ENCODE results near the gene TNS1. TPM values are rescaled to one million over a fixed set of nuclear protein-coding genes. Genes with fewer than 3 reads are reported as not detected.

The TNS1 gene
- total and polyA plus RNA-seq, 10 of the 15 experiments (the other 5 are each of a cell fraction or from before 2014, with no cell fraction given): 0.05 to 0.44 TPM; not detected in 8

DNA sequence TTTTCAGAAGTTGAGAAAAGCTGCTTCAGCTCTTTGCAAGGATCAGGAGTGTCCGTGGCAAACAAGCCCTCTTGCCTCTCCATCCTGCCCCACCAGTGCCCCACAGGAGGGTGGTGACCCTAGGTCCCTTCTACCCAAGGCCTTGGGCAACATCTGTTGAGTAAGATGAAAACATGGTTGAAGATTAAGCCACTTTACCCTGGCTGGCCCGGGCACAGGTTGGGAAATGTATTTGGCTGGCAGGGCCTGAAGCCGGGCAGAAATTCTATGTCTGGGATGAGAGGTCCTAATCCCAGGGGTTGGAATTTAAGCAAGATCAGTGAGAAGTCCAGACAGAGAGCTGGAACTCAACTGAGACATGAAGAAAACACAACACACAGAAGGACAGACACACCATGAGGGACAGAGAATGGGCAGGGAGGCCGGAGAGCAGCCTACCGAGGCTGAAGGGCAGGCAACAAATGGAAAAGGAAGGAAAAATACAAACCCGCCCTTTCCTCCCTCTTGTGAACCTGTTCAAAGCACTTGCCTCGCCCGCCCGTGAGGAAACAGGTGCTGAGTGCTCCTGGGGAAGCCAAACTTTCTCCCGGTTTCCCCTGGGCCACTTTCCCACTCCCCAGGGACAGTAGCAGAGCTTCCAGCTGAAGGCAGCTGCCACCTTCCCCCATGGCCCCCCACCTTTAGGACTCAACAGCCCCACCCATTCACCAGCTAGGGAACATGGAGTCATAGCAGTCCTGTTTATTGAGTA lies 86.1 kb downstream of the TNS1 start:
- Histone ChIP-seq H3K79me2 (ENCODE audit: control insufficient read depth, insufficient read depth, low read length) (no peaks in the 10 kb centered on the region), H3K27me3 (replicated peaks in 1 of 2; ENCODE audit: control insufficient read depth in 2 of 2, insufficient read depth in 2 of 2, low read length in 1 of 2) (peaks cover 3 to 6% of the 10 kb centered on the region in 2 experiments; a peak in 3 of 4 replicates), H2AFZ (ENCODE audit: control insufficient read depth, low read depth, low read length) (no peak overlapping the region), H3K9me3 (replicated peaks; ENCODE audit: control insufficient read depth, insufficient read depth, low read length) (no peaks in the 10 kb centered on the region), H3K9ac (ENCODE audit: control insufficient read depth, insufficient read depth, low read length) (no peak overlapping the region), H3K4me3 (no peak overlapping the region), H3K36me3 (ENCODE audit: control insufficient read depth in 2 of 2, insufficient read depth in 2 of 2, low read length in 1 of 2) (no peaks in the 10 kb centered on the region), H3K4me1 (ENCODE audit: control insufficient read depth, insufficient read depth, low read length) (no peaks in the 10 kb centered on the region), H4K20me1 (ENCODE audit: control insufficient read depth, insufficient read depth) (no peaks in the 10 kb centered on the region), H3K4me2 (ENCODE audit: control insufficient read depth, insufficient read depth) (no peak overlapping the region), H3K27ac (ENCODE audit: control insufficient read depth, insufficient read depth) (no peak overlapping the region)
- in situ Hi-C loops (cut with MboI) (no loop called here), intact Hi-C loops (cut with micrococcal nuclease; ENCODE audit: unreplicated experiment) (no loop called here)
- POLR2A ChIA-PET: no interaction called here
- FAIRE-seq (no peak), ATAC-seq (no peak), DNase-seq (ENCODE audit: low read depth, low spot score) (no peak)
- BruUV-seq (replicated peaks): no TSS peak
- SMC1A ChIA-PET (ENCODE audit: uncharacterized antibody, unreplicated experiment): no interaction called here
- RAD21 ChIA-PET (ENCODE audit: unreplicated experiment): no interaction called here
- TF ChIP-seq, protein P1, sequence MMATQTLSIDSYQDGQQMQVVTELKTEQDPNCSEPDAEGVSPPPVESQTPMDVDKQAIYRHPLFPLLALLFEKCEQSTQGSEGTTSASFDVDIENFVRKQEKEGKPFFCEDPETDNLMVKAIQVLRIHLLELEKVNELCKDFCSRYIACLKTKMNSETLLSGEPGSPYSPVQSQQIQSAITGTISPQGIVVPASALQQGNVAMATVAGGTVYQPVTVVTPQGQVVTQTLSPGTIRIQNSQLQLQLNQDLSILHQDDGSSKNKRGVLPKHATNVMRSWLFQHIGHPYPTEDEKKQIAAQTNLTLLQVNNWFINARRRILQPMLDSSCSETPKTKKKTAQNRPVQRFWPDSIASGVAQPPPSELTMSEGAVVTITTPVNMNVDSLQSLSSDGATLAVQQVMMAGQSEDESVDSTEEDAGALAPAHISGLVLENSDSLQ (IDR thresholded peaks at IDR 0.05): no peak
- CTCF ChIA-PET: interaction anchor here (0.6 kb wide), 1 partner anchor 12 kb away, joined by 3 read pairs; no protein-coding TSS in a partner anchor
- WGBS (ENCODE audit: insufficient coverage, insufficient replicate concordance, low lambda C conversion rate, missing lambda C conversion rate): 2% methylated on average over 10 of the region's 10 CpGs

DNA sequence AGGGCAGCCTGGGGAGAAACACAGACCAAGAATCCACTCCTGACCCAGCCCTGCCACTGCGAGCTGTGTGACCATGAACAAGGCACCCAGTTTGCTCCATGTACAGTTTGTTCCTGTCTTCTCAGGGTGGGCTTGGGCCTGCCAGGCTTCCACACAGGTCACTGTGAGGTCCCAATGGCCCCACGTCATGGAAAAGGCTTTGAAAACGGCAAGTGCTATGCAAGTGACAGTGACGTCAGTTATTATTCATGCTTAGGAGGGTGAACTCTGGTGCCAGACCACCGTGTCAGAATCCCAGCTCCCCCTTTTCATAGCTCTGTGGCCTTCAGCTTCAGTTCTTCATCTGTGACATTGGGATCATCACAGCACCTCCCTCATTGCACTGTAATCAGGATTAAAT lies 87.1 kb downstream of the TNS1 start:
- in situ Hi-C loops (cut with MboI): no loop called here
- no peak overlapping the region for H3K27ac ChIP-seq (ENCODE audit: control insufficient read depth, insufficient read depth)
- no TSS peak for BruUV-seq (replicated peaks)

More for the DNA sequence above, 87.1 kb downstream of the TNS1 start:
- ATAC-seq (no peak), DNase-seq (ENCODE audit: low read depth, low spot score) (no peak), FAIRE-seq (no peak)
- ChIA-PET SMC1A (ENCODE audit: uncharacterized antibody, unreplicated experiment) (no interaction called here), POLR2A (no interaction called here), RAD21 (ENCODE audit: unreplicated experiment) (no interaction called here), CTCF (no interaction called here)
- H3K9me3 ChIP-seq (replicated peaks; ENCODE audit: control insufficient read depth, insufficient read depth, low read length): no peaks in the 10 kb centered on the region
- no peaks in the 10 kb centered on the region for H3K36me3 ChIP-seq (ENCODE audit: control insufficient read depth in 2 of 2, insufficient read depth in 2 of 2, low read length in 1 of 2)
- intact Hi-C loops (cut with micrococcal nuclease; ENCODE audit: unreplicated experiment): no loop called here
- H3K4me1 ChIP-seq (ENCODE audit: control insufficient read depth, insufficient read depth, low read length): no peaks in the 10 kb centered on the region
- WGBS (ENCODE audit: insufficient coverage, insufficient replicate concordance, low lambda C conversion rate, missing lambda C conversion rate): 7% methylated on average over 5 of the region's 5 CpGs
- no peaks in the 10 kb centered on the region for H4K20me1 ChIP-seq (ENCODE audit: control insufficient read depth, insufficient read depth)
- no peaks in the 10 kb centered on the region for H3K79me2 ChIP-seq (ENCODE audit: control insufficient read depth, insufficient read depth, low read length)
- no peak overlapping the region for H3K4me3 ChIP-seq
- TF ChIP-seq NRF1 (conservative IDR thresholded peaks at IDR 0.05; ENCODE audit: low read depth, low read length): no peak
- no peak for TF ChIP-seq IKZF1 (conservative IDR thresholded peaks at IDR 0.05)
- no peak overlapping the region for H2AFZ ChIP-seq (ENCODE audit: control insufficient read depth, low read depth, low read length)
- H3K9ac ChIP-seq (ENCODE audit: control insufficient read depth, insufficient read depth, low read length): no peak overlapping the region
- H3K27me3 ChIP-seq (replicated peaks in 1 of 2; ENCODE audit: control insufficient read depth in 2 of 2, insufficient read depth in 2 of 2, low read length in 1 of 2): peaks cover 3 to 5% of the 10 kb centered on the region in 2 experiments
- H3K4me2 ChIP-seq (ENCODE audit: control insufficient read depth, insufficient read depth): no peak overlapping the region
